ENCODE measurements around the gene TOM1L2.

DNA sequence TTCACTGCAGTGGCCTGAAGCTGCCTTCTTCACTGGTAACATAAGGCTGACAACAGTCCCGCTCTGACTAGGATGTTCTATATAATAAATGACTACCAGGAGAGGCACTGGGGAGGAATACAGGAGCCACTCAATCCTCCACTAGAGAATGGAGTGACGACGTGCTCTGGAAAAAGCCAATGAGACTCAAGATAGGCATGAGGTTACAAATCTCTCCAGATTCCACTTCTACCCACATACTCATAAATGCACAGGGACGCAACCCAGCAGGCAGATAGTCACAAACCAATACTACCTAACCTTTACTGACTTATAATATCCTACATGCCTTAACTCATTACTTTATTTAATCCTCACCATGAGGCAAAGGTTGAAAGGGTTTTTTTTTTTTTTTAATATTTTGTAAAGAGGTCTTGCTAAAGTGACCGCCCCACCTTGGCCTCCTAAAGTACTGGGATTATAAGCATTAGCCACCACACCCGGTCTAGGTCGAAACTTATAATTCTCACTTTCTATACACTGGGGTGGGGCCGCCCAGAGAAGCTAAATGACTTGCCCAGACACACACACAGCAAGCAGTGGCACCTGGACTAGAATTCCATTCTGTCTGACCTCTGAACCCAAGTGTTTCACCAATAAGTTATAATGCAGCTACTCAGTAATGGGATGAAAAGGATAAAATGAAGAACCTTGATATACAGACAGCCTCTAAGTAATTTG lies 33.7 kb downstream of the TOM1L2 start:
- TF ChIP-seq CTCF (IDR thresholded peaks at IDR 0.05; ENCODE audit: poor library complexity, severe bottlenecking) = no peak
- TF ChIP-seq EP300 (conservative IDR thresholded peaks at IDR 0.05; ENCODE audit: poor library complexity, severe bottlenecking) = no peak

All from neural cell (in vitro differentiated cells).